ENCODE measurements around the gene BCR. TPM values are rescaled to one million over a fixed set of nuclear protein-coding genes. Genes with fewer than 3 reads are reported as not detected.

The BCR gene
- total RNA-seq, 2 experiments from 2014 or later = 42.2 to 51.3 TPM

DNA sequence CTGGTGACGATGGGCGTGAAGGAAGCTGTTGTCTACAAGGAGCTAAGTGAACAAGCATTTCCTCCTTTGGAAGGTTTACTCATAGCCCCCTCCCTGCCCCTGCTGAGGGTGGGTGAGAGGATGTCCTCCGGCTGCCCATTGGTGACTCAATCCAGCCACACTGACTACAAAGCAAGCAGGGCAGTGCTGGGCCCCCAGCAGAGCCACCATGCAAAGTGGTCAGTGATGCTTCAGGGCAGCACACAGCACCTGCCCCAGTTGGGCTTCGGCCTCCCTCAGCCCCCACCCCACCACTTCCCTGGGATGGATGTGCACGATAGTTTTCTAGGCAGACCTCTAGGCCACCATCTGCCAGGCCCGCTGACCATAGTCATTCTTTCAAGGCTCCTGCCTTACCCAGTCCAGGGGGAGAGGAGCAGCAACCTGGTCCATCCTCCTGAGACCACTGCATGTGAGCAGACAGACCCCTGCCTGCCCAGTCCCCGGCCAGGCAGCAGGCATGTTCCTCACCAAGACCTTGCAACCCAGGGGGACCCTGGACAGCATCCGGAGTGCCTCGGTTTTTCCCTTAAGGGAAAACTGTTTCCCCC, 125.1 kb downstream of the BCR start:
- DNase-seq (ENCODE audit: low spot score) = no peak
- no peak for TF ChIP-seq EZH2phosphoT487 (IDR thresholded peaks at IDR 0.05; ENCODE audit: borderline replicate concordance, low read depth, low read length)
- TF ChIP-seq, protein P1, sequence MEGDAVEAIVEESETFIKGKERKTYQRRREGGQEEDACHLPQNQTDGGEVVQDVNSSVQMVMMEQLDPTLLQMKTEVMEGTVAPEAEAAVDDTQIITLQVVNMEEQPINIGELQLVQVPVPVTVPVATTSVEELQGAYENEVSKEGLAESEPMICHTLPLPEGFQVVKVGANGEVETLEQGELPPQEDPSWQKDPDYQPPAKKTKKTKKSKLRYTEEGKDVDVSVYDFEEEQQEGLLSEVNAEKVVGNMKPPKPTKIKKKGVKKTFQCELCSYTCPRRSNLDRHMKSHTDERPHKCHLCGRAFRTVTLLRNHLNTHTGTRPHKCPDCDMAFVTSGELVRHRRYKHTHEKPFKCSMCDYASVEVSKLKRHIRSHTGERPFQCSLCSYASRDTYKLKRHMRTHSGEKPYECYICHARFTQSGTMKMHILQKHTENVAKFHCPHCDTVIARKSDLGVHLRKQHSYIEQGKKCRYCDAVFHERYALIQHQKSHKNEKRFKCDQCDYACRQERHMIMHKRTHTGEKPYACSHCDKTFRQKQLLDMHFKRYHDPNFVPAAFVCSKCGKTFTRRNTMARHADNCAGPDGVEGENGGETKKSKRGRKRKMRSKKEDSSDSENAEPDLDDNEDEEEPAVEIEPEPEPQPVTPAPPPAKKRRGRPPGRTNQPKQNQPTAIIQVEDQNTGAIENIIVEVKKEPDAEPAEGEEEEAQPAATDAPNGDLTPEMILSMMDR (conservative IDR thresholded peaks at IDR 0.05; ENCODE audit: low read length) = no peak
- Histone ChIP-seq H3K79me2 (ENCODE audit: insufficient read depth, low read depth, low read length) (no peaks in the 10 kb centered on the region), H3K4me3 (ENCODE audit: low read depth, low read length, poor library complexity, severe bottlenecking) (no peak overlapping the region), H3K27ac (ENCODE audit: low read depth, low read length, poor library complexity, severe bottlenecking) (no peak overlapping the region), H3K9me2 (ENCODE audit: insufficient read depth, low read length) (no peaks in the 10 kb centered on the region), H2AFZ (ENCODE audit: low read length) (no peak overlapping the region), H3K4me1 (ENCODE audit: insufficient read depth, low read length, poor library complexity, severe bottlenecking) (no peaks in the 10 kb centered on the region), H3K36me3 (ENCODE audit: insufficient read depth, low read length) (peaks cover 7% of the 10 kb centered on the region; the same call in 1 of the 2 replicates), H4K20me1 (ENCODE audit: insufficient read depth, low read length) (no peaks in the 10 kb centered on the region), H3K4me2 (ENCODE audit: low read length) (no peak overlapping the region), H3K9me3 (ENCODE audit: low read length) (no peaks in the 10 kb centered on the region)
- POLR2A ChIA-PET = no interaction called here
- intact Hi-C loops (cut with micrococcal nuclease; ENCODE audit: unreplicated experiment) = no loop called here
- CTCF ChIA-PET (ENCODE audit: unreplicated experiment) = interaction anchor here (0.6 kb wide), 1 partner anchor 149 kb away, joined by 3 read pairs; no protein-coding TSS in a partner anchor
- BruUV-seq (replicated peaks) = no TSS peak

DNA sequence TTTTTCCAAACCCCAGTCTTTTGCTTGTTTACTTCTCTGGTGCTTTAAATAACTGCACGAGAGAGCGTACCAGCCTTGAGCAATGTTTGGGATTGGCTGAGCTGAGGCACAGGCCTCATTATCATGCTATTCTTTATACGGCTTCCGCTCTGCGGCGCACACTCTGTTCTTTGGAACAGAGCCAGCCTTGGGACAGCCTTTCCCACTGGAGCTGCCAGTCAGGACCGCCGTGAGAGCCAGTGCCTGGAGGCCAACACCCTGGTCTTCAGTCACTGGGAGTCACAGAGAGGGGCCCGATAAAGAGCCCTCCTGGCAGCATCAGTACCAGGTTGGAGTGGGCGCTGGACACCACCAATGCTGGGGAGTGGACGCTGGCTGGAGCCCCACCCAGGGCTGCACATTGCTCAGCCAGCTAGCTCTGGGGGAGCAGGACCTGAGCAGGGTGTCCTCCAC, 125.6 kb downstream of the BCR start:
- no peak for DNase-seq (ENCODE audit: low spot score)
- Histone ChIP-seq H3K9me3 (ENCODE audit: low read length) (no peaks in the 10 kb centered on the region), H3K27ac (ENCODE audit: low read depth, low read length, poor library complexity, severe bottlenecking) (no peak overlapping the region), H3K79me2 (ENCODE audit: insufficient read depth, low read depth, low read length) (no peaks in the 10 kb centered on the region), H4K20me1 (ENCODE audit: insufficient read depth, low read length) (no peaks in the 10 kb centered on the region), H3K36me3 (ENCODE audit: insufficient read depth, low read length) (peaks cover 3% of the 10 kb centered on the region; the same call in 1 of the 2 replicates), H3K4me2 (ENCODE audit: low read length) (no peak overlapping the region), H3K4me1 (ENCODE audit: insufficient read depth, low read length, poor library complexity, severe bottlenecking) (no peaks in the 10 kb centered on the region), H2AFZ (ENCODE audit: low read length) (no peak overlapping the region), H3K4me3 (ENCODE audit: low read depth, low read length, poor library complexity, severe bottlenecking) (no peak overlapping the region), H3K9me2 (ENCODE audit: insufficient read depth, low read length) (no peaks in the 10 kb centered on the region)
- TF ChIP-seq, protein P1 (conservative IDR thresholded peaks at IDR 0.05; ENCODE audit: low read length) = no peak
- TF ChIP-seq EZH2phosphoT487 (IDR thresholded peaks at IDR 0.05; ENCODE audit: borderline replicate concordance, low read depth, low read length) = no peak
- ChIA-PET CTCF (ENCODE audit: unreplicated experiment) (no interaction called here), POLR2A (no interaction called here)
- intact Hi-C loops (cut with micrococcal nuclease; ENCODE audit: unreplicated experiment) = no loop called here
- BruUV-seq (replicated peaks) = no TSS peak

DNA sequence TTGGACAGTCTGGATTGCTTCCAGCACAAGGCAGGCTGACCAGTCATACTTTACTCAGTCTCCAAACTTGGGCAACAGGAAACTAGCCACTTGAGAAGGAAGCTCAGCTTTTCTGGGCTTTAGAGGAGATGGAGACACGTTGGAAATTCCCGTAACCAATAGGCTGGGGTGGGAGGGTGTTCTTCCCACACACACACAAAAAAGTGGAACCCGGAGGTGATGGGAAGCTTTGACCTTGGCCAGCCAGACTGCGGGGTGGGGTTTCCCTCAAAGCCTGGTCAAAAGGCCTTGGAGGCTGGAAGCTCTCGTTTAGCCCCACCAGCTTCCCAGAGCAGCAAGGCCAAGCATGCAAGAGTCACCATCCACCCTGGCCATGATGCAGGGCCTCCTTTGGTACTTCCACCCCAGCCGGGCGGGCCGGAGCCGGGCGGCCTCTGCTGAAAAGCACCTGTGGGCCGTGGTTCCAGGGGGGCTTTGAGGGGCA, 126.2 kb downstream of the BCR start:
- H4K20me1 ChIP-seq (ENCODE audit: insufficient read depth, low read length) = no peaks in the 10 kb centered on the region
- H2AFZ ChIP-seq (ENCODE audit: low read length) = no peak overlapping the region
- H3K36me3 ChIP-seq (ENCODE audit: insufficient read depth, low read length) = peaks cover 3% of the 10 kb centered on the region; the same call in 1 of the 2 replicates
- TF ChIP-seq, protein P1 (conservative IDR thresholded peaks at IDR 0.05; ENCODE audit: low read length) = no peak
- no peak for TF ChIP-seq EZH2phosphoT487 (IDR thresholded peaks at IDR 0.05; ENCODE audit: borderline replicate concordance, low read depth, low read length)
- no peak overlapping the region for H3K27ac ChIP-seq (ENCODE audit: low read depth, low read length, poor library complexity, severe bottlenecking)
- H3K4me1 ChIP-seq (ENCODE audit: insufficient read depth, low read length, poor library complexity, severe bottlenecking) = no peaks in the 10 kb centered on the region
- POLR2A ChIA-PET = no interaction called here
- CTCF ChIA-PET (ENCODE audit: unreplicated experiment) = no interaction called here
- no peaks in the 10 kb centered on the region for H3K9me2 ChIP-seq (ENCODE audit: insufficient read depth, low read length)
- BruUV-seq (replicated peaks) = no TSS peak
- H3K4me3 ChIP-seq (ENCODE audit: low read depth, low read length, poor library complexity, severe bottlenecking) = no peak overlapping the region
- no peak for DNase-seq (ENCODE audit: low spot score)
- H3K4me2 ChIP-seq (ENCODE audit: low read length) = no peak overlapping the region
- no peaks in the 10 kb centered on the region for H3K79me2 ChIP-seq (ENCODE audit: insufficient read depth, low read depth, low read length)
- no peaks in the 10 kb centered on the region for H3K9me3 ChIP-seq (ENCODE audit: low read length)
- intact Hi-C loops (cut with micrococcal nuclease; ENCODE audit: unreplicated experiment) = no loop called here
